ENCODE data around the gene CCDC142. TPM values are rescaled to one million over a fixed set of nuclear protein-coding genes. Genes with fewer than 3 reads are reported as not detected.

Gene CCDC142
- total and polyA plus RNA-seq, 8 donors: 4.9 to 14.0 (median 6.0) TPM

DNA sequence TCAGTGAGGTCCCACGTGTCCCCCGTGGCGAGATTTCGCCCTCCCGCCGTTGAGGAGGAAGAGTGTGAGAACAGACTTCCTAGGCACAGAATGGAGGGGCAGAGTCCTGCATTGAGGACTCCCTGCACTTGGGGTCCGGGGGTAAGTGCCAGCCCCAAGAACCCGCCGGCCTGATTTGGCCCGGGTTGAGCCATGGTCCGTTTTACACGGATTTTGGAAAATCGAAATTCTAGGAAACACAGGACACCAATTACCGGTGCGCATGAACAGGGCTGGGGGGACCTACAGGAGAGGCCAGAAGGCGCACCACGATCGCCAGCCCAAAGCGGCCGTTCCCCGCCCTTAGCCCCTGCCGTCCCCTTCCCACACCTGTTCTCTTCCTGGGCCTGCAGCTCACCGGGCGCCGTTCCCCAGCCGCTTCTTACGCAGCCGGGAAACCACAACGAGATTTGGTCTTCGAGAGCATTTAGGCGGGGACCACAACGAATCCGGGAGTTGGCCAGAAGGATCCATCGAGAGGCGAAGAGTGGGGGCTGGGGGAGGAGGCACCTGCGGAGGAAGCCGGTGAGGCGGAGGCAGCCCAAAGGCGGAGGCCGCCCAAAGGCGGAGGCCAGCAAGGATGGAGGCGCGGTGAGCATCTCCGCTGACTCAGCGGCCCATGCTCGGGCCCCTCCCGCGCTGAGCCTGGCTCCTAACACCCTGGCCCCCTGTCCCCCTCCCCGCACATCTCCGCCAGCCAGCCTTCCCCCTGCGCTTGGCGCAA is 31.0 kb upstream of the CCDC142 start:
- Histone ChIP-seq H3K4me1 (peaks cover 0 to 9% (median 0%) of the 10 kb centered on the region in 3 donors), H3K9me3 (no peaks in the 10 kb centered on the region), H3K36me3 (no peaks in the 10 kb centered on the region), H3K4me3 (no peak overlapping the region), H3K27me3 (peaks cover 0 to 63% (median 11%) of the 10 kb centered on the region in 4 donors), H3K27ac (no peak overlapping the region)
- no peak for ATAC-seq
- 9 to 11% methylated on average over 44 to 52 of the region's 52 CpGs for WGBS, 2 donors
- FAIRE-seq: no peak
- intact Hi-C loops (cut with DNase I): no loop called here
- DNase-seq: peak in 1 of 6 donors; percentile 52
- no peak for TF ChIP-seq CTCF (IDR thresholded peaks at IDR 0.05)

- H3K4me1 ChIP-seq: peaks cover 0 to 9% (median 4%) of the 10 kb centered on the region in 3 donors
- no peak overlapping the region for H3K27ac ChIP-seq
- no peaks in the 10 kb centered on the region for H3K9me3 ChIP-seq
- no peak overlapping the region for H3K4me3 ChIP-seq
- 10 to 12% methylated on average over 35 to 36 of the region's 36 CpGs for WGBS, 2 donors
- peak in 1 of 6 donors; percentile 43 for DNase-seq
- H3K27me3 ChIP-seq: peaks cover 0 to 58% (median 11%) of the 10 kb centered on the region in 4 donors
- intact Hi-C loops (cut with DNase I): no loop called here
- no peak for TF ChIP-seq CTCF (IDR thresholded peaks at IDR 0.05)
- no peak for ATAC-seq
- no peaks in the 10 kb centered on the region for H3K36me3 ChIP-seq
- FAIRE-seq: no peak
These were observed 30.2 kb upstream of the CCDC142 start for GRCh38 chr2:74512744-74513604.

- no peak for TF ChIP-seq CTCF (IDR thresholded peaks at IDR 0.05)
- no peaks in the 10 kb centered on the region for H3K9me3 ChIP-seq
- H3K36me3 ChIP-seq: no peaks in the 10 kb centered on the region
- intact Hi-C loops (cut with DNase I): no loop called here
- WGBS, 2 donors: 33 to 42% methylated on average over 11 of the region's 11 CpGs
- H3K4me3 ChIP-seq: no peak overlapping the region
- peaks cover 0 to 44% (median 11%) of the 10 kb centered on the region in 4 donors for H3K27me3 ChIP-seq
- FAIRE-seq (no peak), DNase-seq (no peak), ATAC-seq (no peak)
- H3K4me1 ChIP-seq: peaks cover 0 to 14% (median 9%) of the 10 kb centered on the region in 3 donors
- H3K27ac ChIP-seq: no peak overlapping the region
These were observed 28.5 kb upstream of the CCDC142 start for GRCh38 chr2:74511104-74511989.

- no peak for TF ChIP-seq CTCF (IDR thresholded peaks at IDR 0.05)
- no peaks in the 10 kb centered on the region for H3K9me3 ChIP-seq
- H3K36me3 ChIP-seq: no peaks in the 10 kb centered on the region
- FAIRE-seq (no peak), DNase-seq (no peak), ATAC-seq (no peak)
- intact Hi-C loops (cut with DNase I): no loop called here
- H3K4me1 ChIP-seq: peaks cover 6 to 20% (median 11%) of the 10 kb centered on the region in 3 donors
- no peak overlapping the region for H3K4me3 ChIP-seq
- 77 to 87% methylated on average over 4 of the region's 4 CpGs for WGBS, 2 donors
- H3K27me3 ChIP-seq: peaks cover 0 to 33% (median 7%) of the 10 kb centered on the region in 4 donors
- H3K27ac ChIP-seq: no peak overlapping the region
These were observed 27.5 kb upstream of the CCDC142 start for GRCh38 chr2:74510272-74510671.

Measured in pancreas (tissue), 10 donors.